ENCODE data around the gene ITM2A.

The ITM2A gene

DNA sequence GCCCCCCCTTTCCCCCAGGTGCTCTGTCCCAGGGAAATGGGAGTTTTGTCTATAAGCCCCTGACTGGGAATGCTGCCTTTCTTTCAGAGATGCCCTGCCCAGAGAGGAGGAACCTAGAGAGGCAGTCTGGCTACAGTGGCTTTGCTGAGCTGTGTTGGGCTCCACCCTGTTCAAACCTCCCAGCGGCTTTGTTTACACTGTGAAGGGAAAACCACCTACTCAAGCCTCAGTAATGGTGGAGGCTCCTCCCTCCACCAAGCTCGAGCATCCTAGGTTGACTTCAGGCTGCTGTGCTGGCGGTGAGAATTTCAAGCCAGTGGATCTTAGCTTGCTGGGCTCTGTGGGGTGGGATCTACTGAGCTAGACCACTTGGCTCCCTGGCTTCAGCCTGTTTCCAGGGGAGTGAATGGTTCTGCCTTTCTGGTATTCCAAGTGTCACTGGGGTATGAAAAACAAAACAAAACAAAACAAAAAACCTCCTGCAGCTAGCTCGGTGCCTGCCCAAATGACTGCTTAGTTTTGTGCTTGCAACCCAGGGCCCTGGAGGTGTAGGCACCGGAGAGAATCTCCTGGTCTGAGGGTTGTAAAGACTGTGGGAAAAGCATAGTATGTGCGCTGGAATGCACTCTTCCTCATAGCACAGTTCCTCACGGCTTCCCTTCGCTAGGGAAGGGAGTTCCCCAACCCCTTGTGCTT is 41.7 kb downstream of the ITM2A start:
- DNase-seq (ENCODE audit: extremely low spot score, insufficient read length, low read depth) (no peak), FAIRE-seq (no peak)

Measured in GM18507 (cell line).